GM12872 (cell line): ENCODE data around the gene ANKS6.

ENCODE experiments used
- CTCF ChIP-seq: IDR thresholded peaks from 3 replicates; pipeline ENCODE4 v1.5.1; 2011; ENCODE audit warnings: low read depth, mild to moderate bottlenecking, low read length, moderate library complexity; ENCODE audit not compliant: insufficient read depth

The ANKS6 gene

GRCh38 chr9:98774746-98775145 is 21.6 kb downstream of the ANKS6 start:
- TF ChIP-seq CTCF, result peak; percentile 70

GRCh38 chr9:98773721-98774120 is 22.6 kb downstream of the ANKS6 start:
- TF ChIP-seq CTCF, result 0 out of 3 replicates have a peak, but pooled peaks have one; percentile 11

GRCh38 chr9:98772364-98773155 is 23.8 kb downstream of the ANKS6 start:
- no peak for TF ChIP-seq CTCF

GRCh38 chr9:98771209-98771874 is 25.0 kb downstream of the ANKS6 start:
- TF ChIP-seq CTCF, result no peak

GRCh38 chr9:98770717-98771116 is 25.6 kb downstream of the ANKS6 start:
- TF ChIP-seq CTCF, result no peak

GRCh38 chr9:98768344-98768743 is 28.0 kb downstream of the ANKS6 start:
- no peak for TF ChIP-seq CTCF

GRCh38 chr9:98767915-98768314 is 28.4 kb downstream of the ANKS6 start:
- TF ChIP-seq CTCF, result no peak
